GM12801 (cell line): ENCODE data around the gene TSPYL4.

ENCODE experiments used
- TF ChIP-seq, protein P1 (sequence below): IDR thresholded peaks from one replicate; pipeline ENCODE4 v1.5.1; 2011; ENCODE audit warnings: control low read depth; ENCODE audit not compliant: insufficient read length; ENCODE audit errors: extremely low read depth

The TSPYL4 gene

DNA sequence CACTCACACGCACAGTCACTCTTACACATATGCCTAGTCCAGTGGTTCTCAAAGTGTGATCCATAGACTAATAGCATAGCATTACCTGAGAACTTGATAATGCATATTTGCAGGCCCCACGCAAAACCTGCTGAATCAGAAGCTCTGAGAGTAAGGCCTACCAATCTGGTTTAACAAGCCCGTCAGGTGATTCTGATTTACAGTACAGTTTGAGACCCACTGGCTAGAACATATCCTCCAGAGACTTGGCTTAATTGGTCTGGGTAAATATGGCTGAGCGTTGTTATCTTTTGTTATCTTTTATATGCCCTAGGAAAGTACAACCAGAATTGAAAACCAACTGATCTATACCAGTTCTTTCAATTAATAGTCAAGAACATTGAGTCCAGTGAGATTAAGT, 9.6 kb downstream of the TSPYL4 start:
- TF ChIP-seq, protein P1, sequence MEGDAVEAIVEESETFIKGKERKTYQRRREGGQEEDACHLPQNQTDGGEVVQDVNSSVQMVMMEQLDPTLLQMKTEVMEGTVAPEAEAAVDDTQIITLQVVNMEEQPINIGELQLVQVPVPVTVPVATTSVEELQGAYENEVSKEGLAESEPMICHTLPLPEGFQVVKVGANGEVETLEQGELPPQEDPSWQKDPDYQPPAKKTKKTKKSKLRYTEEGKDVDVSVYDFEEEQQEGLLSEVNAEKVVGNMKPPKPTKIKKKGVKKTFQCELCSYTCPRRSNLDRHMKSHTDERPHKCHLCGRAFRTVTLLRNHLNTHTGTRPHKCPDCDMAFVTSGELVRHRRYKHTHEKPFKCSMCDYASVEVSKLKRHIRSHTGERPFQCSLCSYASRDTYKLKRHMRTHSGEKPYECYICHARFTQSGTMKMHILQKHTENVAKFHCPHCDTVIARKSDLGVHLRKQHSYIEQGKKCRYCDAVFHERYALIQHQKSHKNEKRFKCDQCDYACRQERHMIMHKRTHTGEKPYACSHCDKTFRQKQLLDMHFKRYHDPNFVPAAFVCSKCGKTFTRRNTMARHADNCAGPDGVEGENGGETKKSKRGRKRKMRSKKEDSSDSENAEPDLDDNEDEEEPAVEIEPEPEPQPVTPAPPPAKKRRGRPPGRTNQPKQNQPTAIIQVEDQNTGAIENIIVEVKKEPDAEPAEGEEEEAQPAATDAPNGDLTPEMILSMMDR = no peak

DNA sequence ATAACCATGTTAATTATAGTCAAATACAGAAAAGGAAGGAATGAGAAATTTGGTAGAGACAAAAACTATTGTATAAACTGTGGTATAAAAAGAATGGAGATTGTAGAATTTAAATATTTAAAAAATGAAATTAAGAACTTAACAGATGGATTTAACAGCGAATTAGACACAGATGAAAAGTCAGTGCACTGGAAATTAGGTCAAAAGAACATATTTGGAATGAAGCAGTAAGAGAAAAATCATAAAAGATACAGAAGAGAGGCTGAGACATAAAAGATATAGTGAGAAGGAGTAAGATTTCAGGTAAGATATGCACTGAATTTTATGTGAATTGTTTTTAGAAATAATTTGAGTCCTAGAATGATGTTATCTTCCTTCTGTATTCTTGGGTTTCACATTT, 14.0 kb downstream of the TSPYL4 start:
- TF ChIP-seq, protein P1 = no peak

DNA sequence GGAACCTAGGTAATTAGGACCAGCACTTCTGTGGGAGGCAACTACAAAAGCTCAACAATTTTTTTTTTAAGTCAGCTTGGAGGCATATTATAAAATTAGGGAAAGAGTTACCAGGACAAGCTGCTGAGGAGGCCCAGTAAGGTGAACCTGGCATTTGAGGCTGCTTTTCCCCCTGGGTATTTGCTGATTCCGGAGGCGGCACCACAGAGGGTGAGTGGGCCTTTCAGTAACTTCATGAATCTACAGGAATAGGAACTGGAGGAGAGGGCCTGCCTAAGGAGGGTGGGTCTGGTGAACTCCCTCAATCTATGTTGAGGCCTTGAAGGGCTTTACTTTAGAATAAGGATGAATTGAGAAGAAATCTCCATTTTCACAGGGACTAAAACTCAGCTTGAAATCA, 14.6 kb downstream of the TSPYL4 start:
- TF ChIP-seq, protein P1 = no peak

DNA sequence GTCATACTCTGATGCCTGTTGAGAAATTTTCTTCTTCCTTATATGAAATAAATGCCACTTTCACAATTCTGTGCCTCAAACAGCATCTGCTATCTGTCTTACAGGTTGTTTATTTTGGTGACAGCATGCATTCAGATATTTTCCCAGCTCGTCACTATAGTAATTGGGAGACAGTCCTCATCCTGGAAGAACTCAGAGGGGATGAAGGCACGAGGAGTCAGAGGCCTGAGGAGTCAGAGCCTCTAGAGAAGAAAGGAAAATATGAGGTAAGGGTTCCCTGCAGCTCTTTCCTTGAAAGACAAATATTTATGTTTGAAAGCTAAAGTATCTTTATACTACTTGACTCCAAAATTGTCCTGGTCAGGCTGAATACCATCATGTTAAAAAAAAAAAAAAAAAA, 15.8 kb downstream of the TSPYL4 start:
- TF ChIP-seq, protein P1 = no peak

DNA sequence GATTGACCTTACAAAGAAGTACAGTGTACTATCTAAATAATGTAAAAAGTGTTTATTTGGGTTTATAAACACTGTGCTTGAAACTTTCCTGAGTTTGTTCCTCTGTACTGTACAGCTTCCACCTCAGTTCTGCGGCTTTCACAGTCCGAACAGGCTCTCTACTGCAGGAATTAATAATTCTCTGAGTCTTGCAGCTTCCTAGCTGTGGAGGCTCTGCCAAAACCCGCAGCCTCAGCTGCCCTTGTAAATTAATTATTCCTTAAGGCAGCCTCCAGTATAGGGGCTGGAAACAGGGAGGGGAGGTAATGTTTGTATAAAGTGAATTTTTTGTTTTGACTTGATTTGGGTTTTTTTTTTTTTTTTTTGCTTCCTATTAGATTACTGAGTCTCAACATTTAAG, 19.2 kb downstream of the TSPYL4 start:
- TF ChIP-seq, protein P1 = no peak

DNA sequence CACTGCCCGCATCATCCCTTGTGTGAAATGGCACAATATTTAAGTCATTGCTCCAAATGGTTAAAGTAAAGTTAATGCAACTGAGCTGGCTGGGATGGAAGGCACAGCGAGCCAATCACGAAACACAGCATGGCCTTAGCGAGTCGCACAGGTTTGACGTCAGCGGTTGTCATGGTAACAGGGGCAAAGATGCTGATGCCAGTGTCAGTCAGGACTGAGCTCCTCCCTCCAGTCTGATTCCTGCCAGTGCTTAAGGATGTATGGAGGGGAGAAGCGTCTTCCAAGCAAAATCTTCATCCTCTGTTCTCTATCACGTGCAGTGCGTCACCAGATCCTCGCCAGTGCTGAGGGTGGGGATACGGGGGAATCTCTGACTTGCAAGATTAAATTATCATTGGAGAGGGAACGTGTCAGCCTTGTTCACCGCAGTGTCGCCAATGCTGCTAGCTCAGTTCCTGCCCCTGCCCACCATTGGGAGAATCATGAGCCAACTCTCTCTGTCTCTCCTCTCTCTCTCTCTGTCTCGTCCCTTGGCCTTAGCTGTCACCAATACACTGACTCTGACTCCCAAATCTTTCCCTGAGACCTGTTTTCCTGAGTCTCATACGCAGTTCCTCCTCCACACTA, 24.5 kb downstream of the TSPYL4 start:
- TF ChIP-seq, protein P1 = no peak

DNA sequence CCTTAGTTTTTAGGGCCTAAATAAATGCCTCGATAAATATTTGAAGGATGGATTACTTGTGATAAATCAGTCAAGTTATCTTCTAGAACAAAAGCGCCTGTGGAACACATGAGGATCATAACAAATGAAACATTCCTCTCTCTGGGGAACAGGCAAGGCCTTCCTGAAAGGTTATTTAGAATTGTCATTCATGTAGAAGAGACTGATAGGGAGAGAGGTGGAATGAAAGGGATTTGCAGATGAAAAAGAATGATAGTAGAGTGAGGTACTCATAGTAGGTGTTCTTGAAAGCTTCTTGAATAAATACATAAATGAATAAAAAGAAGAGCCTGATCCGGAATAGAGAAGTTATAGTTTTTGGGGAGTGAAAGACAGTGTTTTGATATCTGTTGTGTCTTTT, 30.5 kb downstream of the TSPYL4 start:
- TF ChIP-seq, protein P1 = no peak
